Stimulated activated CD4-positive, alpha-beta T cell treated with anti-CD3 and anti-CD28 coated beads, Interleukin-1b, Interleukin-23, amount 100 ng/mL, for 4 hours (primary cell): Measurements from ENCODE around the gene COL23A1.
A peak's percentile ranks its signal among the peaks of the same experiment; 100 is the strongest.
"Not testable (repeated sequence)": the region's sequence is repeated elsewhere in the genome, so short reads cannot be mapped to it uniquely, and the experiment has no call there.

Source experiments
- DNase-seq, 2 donors: peaks; one replicate each; pipeline ENCODE4 v3.0.0-alpha.2; 2020; ENCODE audit warnings: low read depth in 2 of 2

COL23A1 gene

DNA sequence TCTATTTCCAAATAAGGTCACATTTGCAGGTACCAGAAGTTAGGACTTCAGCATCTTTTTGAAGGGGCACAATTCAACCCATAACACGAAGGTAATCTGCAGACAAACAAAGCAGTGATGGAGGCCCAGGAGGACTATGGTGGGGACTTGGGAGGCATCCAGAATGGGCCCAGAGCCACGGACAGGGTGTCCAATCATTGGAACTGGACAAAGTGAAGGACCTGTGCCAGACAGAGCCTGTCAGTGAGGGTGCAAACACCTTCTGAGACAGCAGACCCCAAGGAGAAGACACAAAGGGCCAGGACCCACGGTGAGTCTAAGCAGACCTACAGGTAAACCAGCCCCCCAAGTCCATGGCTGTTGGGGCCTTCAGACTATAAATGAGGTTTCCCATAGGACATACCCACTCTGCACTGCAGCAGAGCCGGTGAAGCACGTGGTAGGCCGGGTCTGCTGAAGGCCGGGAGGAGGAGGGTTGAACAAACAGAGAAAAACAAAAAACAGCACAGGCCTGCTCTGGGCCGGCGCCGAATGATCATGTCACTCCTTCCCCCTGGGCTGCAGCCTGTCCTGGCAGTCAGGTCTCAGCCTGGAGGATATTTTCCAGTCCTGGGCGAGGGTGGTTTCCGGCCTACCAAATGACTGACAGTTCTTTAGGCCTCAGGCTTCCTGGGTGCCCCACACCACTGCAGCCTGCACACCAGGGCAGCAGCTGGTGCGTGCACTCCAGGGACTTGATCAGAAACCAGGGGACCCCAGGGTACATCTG, 84.4 kb downstream of the COL23A1 start:
- DNase-seq = no peak

DNA sequence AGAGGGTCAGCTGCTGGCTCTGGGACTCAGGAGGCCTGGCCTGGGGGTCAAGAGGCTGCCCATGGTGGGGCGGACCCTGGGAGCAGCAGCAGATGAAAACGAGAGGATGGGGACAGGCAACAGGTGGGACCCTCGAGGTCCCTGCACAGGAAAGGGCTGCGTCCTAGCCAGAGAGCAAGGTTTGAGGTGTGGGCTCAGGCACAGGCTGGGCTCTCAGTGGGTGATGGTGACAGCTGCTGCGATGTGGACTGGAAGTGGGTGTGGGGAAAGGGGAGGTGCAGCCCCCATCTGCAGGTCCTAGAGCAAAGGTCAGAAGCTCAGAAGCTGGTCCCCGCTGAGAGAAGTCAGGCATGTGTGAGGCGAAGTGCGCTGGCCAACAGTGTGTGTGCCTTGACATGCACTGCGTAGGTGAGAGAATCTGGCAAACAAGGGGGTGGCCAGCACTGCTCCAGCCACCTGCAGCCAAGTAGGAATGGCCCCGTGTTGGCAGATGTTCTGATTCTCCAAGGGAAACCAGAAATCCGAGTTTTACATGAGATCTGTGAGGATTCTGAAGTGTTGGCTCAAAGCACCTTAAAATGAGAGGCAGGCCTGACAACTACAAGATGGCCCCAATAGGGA, 85.7 kb downstream of the COL23A1 start:
- no peak for DNase-seq

DNA sequence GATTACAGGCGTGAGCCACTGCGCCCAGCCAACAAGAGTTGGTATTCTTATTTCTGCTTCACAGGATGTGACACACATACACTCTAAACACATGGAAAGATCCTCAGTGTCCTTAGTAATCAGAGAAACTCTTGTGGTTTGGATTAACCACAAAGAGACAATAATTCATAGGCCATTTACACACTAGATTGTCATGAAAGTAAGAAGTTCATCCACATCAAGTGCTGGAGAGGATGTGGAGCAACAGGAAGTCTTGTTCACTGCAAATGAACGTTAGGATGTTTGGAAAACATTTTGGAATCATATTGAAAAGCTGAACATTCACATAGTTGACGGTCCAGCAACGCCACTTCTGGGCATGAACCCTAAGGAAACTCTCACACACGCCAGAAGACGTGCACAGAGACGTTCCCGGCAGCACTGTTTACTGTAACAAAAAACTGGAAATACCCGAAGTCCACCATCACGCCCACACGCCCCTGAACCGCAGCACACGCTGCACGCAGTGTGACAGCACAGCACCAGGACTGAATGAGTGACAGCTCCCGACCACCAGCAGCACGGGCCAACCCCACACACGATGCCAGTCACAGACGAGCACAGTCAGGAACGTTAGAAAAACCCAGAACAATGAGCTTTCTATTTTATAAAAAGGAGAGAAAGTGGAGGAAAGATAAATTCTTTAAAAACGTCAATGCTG, 87.6 kb downstream of the COL23A1 start:
- DNase-seq = no peak

DNA sequence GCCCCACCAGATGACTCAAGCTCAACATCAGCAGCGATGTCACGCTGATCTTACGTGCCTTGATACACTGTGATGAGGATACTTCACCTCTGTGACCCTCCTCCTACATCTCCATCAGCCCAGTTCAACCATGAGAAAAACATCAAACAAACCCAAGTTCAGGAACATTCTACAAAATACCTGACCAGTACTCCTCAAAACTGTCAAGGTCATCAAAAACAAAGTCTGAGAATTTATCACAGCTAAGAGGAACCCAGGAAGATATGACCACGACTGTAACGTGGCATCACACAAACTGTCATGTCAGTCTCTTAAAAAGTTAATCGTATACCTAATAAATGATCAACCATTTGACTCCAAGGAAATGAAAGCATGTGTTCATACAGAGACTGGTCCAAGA, 90.8 kb downstream of the COL23A1 start:
- DNase-seq = no peak

DNA sequence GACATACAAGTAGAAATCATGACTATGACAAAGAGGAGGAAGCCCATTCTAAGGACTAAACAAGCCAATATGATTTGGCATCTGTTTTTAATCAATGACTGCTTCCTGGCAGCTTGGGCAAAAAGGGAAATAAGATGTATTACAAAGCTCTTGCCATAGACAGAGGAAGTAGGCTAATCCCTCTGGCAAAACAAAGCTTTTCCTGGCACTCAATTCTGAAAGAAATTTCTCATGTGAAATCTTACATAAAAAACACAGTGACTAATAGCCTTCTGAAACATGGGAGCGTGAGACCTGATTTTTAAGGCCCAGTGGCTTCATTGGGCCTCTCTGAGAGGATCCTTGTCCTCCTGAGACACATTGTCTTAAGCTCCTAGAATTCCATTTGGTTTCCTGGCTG, 93.6 kb downstream of the COL23A1 start:
- DNase-seq = no peak

DNA sequence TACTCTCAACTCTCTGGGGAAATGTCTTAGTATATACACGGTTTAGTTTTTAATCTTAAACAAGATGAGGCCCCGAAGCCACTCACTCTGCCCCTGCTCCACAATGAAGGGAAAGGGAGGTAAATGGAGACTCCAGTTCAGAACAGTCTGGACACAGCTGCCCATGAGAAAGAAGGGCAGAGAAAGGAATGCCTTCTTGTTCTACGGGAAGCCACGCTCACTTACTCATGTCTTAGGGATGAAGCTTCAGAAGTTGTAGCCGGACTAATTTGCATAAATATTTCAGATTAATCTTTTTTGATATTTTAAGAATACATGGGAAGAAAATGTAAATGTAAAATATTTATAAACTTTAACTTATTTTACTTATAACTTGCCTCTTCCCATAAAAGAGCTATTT, 94.0 kb downstream of the COL23A1 start:
- no peak for DNase-seq

DNA sequence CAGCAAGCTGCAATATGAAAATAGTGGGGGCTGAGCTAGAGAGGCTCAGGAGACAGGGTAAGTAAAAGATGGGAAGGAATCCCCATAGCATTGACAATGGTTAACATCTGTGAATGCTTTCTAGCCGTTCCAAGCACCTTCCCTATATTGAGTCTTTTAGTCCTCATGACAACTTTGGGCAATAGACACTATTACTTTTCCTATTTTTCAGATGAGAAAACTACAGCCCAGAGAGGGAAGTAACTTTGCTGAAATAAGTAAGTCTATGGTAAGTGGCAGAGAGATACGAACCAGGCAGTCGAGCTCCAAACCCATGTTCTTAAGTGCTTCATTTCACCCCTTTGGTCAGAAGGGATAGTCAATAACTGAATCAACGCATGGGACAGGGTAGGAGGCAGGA, 94.5 kb downstream of the COL23A1 start:
- no peak for DNase-seq

DNA sequence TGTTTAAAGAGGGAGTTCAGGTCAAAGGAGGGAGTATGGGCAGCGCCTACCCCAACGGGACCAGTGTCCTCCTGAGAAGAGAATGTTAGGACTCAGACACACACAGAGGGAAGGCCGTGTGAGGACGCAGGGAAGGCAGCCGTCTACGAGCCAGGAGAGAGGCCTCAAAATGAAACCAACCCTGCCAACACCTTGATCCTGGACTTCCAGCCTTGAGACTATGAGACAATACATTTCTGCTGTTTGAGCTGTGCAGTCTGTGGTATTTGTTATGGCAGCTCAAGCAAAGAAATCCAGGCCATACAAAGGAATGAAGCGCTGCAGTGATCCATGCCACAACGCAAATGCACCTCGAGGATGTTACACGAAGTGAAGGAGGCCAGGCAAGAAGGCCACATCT, 97.9 kb downstream of the COL23A1 start:
- DNase-seq = no peak

DNA sequence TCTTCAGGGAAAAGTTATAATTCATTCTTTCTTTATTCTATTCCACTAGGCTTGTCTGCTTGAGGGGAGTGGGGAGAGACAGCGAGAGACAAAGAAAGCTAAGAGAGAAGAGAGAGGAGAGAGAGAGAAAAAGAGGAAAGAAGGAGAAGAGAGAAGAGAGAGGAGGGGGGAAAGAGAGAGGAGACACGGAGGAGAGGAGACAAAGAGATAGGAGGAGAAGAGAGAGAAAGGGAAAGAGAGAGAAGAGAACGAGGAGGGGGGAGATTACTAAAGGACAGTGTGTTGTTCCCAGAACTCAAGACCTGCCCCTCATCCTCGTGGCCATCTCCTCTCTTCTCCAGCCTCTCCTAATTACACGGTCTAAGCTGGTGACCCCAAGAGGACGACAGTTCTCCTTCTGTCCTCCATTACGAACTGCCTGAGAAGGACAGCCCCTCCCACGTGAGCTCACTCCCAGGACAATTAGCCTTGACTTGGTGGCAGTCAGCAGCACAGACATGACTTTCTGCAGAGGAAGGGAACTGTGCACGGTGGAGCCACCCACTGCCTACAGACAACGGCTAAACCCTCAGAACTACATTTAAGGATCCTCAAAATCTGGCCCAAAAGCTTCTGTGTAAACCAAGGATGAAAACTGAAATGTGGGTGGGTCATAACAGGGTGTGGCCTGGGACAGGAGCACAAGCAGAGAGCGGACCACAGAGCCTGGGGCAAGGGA, 99.1 kb downstream of the COL23A1 start:
- no peak for DNase-seq

DNA sequence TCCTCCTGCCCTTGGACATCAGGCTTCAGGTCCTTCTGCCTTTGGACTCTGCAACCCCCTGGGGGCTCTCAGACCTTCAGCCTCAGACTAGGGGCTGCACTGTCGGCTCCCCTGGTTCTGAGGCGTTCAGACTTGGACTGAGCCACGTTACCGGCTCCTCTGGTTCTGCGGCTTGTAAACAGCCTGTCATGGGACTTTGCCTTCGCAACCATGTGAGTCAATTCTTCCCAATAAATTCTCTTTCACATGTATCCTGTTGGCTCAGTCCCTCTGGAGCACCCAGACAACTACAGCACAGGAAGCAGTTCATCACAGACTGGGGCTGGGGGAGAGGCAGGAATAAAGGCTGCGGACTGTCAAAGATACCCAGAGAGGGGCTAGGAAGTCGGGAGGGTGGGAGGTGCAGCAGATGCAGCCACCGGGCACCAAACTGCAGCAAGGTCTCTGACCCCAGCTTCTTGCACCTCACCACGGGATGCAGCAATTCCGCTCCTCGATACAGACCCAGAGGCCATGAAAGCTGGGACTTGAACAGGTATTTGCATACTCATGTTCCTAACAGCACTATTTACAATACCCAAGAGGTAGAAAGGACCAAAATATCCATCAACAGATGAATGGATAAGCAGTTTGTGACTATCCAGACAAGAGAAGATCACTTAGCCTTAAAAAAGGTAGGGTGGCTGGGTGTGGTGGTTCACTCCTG, 100.8 kb downstream of the COL23A1 start:
- DNase-seq = no peak

DNA sequence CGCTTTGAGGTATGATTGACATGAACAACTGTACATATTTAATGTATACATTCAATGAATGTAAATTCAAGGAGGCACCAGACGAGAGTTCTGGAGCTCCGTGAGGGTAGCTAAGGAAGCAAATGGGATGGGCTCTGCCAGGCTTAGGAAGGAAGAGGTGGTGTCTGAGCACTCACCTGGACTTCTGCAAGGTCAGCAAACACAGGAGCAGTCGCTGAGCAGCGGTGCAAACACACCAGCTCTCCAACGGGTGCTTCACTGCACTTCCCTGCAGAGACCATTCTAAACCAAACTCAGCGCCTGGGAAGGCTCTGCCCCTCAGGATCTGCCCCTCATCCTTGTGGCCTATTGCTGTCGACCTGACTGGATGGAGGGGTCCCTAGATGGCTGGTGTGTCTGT, 101.5 kb downstream of the COL23A1 start:
- DNase-seq = no peak

DNA sequence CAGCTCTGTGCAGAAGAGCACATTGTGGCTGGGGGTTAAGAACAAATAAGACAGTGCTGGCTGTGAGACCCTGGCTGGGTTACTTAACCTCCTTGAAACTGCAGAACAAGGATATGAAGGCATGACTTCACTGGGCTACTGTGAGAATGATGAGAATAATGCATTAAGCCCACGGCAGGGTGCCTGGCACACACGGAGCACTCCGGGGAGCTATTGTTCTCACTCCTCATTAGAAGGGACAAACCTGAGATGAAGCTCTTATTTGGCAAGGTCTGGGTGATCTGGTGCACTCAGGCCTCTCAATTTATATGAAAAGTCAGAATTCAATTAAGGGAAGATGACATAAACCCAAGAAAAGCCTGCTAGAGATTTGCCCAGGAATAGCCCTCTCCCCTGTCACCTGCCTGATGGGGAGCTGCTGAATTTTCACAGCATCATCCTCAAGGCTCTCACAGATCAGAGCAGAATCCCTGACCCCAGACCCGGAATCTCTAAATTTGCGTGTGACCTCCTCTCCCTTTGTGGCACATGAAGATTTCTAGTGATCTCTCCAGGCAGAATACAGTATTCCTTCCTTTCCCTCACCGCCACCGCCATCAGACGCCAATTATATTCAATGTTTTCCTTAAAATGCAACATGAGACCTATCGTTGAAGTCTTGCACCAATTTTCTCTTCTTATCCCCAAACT, 102.1 kb downstream of the COL23A1 start:
- DNase-seq = no peak

DNA sequence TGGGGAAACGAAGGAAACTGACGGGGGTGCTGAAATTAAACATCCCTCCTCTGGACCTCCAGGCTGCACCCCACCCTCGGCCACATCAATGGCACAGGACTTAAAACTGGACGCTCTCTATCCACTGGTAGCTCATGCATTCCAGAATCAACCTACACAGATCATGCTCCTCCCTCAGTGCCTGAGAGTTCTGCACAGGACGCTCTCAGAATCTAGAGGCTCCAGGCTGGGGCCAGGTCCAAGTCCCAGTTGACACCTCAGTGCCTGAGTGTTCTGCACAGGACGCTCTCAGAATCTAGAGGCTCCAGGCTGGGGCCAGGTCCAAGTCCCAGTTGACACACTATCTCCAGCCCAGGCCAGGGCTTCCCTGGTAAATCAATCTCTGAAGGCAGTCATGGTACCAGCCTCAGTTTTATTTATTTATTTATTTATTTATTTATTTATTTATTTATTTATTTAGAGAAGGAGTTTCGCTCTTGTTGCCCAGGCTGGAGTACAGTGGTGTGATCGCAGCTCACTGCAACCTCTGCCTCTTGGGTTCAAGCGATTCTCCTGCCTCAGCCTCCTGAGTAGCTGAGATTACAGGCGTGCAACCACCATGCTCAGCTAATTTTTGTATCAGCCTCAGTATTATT, 103.2 kb downstream of the COL23A1 start:
- DNase-seq = not testable (repeated sequence)

DNA sequence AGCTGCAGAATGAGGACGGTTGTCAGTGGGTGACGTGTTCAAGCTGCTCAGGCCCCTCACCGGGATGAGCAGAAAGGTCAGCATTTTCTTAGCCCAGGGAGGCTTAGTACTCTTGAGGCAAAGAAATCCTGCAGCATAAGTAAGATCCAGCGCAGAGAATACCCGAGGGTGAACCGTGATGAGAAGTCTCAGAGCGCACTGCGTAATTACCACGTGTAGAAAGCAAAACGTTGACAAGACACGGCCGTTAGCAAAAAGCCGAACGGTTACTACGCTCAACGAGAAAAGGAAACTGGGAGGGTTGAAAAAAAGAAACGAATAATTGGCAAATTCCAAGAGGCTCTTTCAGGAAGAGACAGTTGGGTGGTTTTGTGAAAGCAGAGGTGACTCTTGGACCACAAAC, 104.0 kb downstream of the COL23A1 start:
- no peak for DNase-seq

DNA sequence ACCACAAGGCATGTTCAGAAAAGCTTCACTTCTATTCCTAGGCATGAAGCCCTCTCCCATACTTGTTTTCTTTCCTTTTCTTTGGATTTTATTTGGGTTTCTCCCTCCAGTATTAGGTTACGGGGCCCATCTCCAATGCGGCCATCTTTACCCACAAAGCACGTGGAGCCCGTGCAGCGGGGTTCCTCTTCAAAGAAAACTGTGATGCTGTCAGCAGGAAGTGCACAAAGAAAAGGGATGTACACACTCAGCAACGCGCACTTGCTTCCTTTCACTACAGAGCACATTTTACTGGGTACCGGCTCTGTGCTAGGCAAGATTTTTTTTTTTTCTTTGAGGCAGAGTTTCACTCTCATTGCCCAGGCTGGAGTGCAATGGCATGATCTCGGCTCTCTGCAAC, 106.6 kb downstream of the COL23A1 start:
- peak; percentile 21 to 35 for DNase-seq

DNA sequence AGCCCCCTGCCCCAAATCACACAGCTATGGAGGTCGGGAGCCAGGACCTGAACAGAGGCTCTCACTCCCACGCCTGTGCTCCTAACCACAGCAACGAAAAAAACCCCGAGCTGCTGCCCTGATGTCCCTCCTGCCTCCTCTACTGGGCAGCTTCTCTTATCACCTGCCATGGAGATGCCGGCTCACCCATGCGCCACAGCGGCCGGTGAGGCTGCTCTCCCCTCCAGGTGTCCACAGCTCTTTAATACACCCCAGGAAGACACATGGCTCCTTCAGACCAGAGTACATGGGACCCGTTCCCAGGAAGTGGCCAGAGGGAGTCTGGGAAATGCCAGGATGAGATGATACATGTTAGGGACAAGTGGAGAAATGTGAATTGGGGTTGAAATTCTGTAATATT, 110.9 kb downstream of the COL23A1 start:
- DNase-seq = no peak

DNA sequence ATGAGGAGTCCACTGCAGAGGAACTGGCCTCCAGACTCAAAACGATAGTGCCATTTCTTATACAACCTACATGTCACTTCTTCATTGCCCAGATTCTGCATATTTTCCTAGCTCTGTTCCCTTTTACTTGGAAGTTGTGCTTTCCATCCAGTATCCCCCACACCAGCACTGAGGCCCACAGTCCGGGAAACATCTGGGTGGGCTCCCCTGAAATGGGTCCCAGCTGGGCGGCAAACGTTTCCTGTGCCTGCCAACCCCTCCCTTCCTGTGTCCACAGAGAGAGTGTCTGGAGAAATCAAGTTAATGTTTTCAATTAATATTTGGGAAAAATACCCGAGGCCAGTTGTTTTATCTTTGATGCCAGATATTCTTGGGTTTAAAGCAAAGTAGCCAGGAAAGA, 111.8 kb downstream of the COL23A1 start:
- no peak for DNase-seq

DNA sequence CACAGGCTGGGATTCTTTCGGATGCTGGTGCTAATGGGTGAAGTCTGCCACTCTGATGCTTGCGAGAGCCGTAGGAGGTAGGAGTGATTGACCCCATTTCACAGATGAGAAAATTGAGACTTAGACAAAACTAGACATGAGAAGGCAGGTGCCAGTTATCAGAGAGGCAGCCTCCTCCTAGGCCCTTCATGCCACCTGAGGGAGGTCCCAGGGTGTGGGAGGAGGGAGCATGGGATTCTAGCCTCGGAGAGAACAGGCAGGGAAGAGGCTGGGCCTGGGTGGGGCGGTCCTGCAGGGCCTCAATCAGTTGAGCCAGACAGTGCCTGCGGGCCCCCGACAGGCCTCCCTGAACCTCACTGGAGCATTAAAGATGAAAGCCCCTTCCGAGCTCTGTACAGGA, 112.4 kb downstream of the COL23A1 start:
- no peak for DNase-seq

DNA sequence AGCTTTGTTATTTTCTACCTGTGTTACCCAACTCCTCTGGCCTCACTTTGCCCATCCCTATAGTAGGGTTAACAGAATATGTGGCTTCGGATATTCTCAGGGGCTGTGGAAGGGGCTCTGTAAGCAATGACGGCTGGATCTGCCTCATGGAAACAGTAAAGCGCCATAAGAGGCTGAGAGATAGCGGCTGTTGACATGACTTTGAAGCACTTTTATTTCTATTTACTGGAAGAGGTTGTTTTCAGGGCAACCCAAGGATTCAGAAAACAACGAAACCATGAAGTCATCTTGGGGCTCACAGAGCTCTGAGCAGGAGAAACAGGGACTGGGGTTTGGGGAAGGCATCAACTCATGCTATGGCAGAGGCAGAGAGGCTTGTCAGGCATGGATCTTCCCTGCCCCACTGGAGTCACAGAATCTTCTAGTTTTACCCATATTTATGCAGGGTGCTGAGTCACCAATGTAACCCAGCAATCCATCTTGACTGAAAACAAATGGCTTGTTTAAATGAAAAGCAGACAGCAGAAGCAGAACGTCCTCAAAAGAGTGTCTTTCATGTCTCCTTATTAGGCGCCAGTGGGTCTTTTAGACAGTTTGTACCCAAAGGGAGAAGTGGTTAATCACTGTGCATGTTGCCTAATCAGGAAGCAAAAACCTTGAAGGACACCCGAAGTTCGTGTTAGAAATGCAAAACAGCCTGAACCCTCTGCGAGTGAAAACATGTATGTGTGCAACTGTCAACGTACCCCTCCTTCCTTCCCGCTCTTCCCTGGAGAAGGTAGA, 113.0 kb downstream of the COL23A1 start:
- no peak for DNase-seq

DNA sequence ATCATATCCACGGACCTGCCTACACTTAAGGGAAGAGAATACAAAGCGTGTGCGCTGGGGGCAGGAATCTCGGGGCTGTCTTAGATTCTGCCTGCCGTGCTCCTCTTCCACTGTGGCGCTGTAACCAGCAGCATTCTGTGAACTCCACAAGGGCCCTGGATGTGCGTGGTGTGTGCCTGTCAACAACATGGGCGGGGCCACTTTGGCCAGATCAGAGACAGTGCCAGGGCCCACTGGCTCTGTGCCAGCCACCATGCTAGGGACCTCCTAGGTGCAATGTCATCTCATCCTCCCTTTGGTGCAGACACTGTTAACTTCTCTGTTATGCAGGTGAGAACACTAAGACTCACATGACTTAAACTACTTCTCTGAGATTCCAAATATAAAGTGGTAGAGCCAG, 113.7 kb downstream of the COL23A1 start:
- no peak for DNase-seq
